GM13976 (cell line): ENCODE results near the gene SIGLEC1.

Experiments
- DNase-seq: peaks from one replicate; pipeline ENCODE4 v3.0.0; 2012; ENCODE audit warnings: low spot score
- in situ Hi-C: fragments of 300-500 bp; cut with MboI; formaldehyde crosslinking; loops from one replicate; pipeline ENCODE4 v1.12.0; 2022; ENCODE audit warnings: low sequenced_read_pairs, mixed read lengths, inconsistent platforms; ENCODE audit not compliant: unreplicated experiment
- TF ChIP-seq, protein P1 (sequence below): IDR thresholded peaks from 2 replicates; pipeline ENCODE4 v1.5.1; 2012; ENCODE audit warnings: borderline replicate concordance, mild to moderate bottlenecking; ENCODE audit not compliant: insufficient read depth; ENCODE audit errors: extremely low read depth, missing control alignments, control extremely low read depth

The SIGLEC1 gene

GRCh38 chr20:3733119-3733995 is 21.0 kb upstream of the SIGLEC1 start:
- in situ Hi-C loops: no loop called here
- TF ChIP-seq, protein P1, sequence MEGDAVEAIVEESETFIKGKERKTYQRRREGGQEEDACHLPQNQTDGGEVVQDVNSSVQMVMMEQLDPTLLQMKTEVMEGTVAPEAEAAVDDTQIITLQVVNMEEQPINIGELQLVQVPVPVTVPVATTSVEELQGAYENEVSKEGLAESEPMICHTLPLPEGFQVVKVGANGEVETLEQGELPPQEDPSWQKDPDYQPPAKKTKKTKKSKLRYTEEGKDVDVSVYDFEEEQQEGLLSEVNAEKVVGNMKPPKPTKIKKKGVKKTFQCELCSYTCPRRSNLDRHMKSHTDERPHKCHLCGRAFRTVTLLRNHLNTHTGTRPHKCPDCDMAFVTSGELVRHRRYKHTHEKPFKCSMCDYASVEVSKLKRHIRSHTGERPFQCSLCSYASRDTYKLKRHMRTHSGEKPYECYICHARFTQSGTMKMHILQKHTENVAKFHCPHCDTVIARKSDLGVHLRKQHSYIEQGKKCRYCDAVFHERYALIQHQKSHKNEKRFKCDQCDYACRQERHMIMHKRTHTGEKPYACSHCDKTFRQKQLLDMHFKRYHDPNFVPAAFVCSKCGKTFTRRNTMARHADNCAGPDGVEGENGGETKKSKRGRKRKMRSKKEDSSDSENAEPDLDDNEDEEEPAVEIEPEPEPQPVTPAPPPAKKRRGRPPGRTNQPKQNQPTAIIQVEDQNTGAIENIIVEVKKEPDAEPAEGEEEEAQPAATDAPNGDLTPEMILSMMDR: no peak
- DNase-seq: no peak

- DNase-seq: no peak
- TF ChIP-seq, protein P1: no peak
- in situ Hi-C loops: no loop called here
Measured at GRCh38 chr20:3732327-3733118, 20.1 kb upstream of the SIGLEC1 start, which contains the start of gene HSPA12B. Gene HSPA12B, plus strand, starts transcription at chr20:3732685. Its CDS starts 5,990 bp downstream, at chr20:3738675.

- TF ChIP-seq, protein P1: no peak
- in situ Hi-C loops: no loop called here
- DNase-seq: no peak
Measured at GRCh38 chr20:3731944-3732326, 19.5 kb upstream of the SIGLEC1 start.

DNA sequence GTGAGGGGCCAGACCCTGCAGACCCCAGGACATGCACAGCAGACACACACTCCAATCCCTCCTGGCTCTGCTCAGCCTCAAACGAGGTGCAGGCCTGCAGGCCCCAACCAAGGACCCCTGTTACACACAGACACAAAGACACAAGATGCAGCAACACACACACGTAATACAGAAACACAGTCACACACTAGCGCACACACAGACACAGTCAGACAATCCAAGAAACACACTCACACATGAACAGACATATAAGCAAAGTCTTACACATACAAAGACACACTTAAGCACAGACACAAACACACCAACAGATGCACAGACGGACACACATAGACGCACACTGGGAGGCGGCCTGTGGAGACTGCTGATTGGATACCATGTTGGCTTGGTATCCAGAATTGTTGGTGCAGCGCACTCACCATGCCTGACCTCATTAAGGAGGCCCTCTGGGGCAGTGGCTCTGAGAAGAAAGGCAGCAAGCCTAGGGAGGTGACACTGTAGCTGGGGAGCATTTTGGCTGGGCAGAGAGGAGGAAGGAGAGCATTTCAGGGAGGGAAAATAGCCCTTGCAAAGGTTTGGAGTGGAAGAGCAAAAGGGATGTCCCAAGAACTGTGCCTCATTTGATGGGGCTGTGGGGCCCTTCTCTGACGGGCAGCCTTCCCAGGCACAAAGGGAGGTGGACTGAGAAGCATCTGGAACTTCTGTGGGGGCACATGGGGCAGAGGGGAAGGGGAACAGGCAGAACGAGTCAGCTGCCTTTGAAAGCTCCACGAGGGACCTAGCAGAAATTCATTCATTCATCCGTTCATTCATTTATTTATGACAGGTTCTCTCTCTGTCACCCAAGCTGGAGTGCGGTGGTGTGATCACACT is 18.6 kb upstream of the SIGLEC1 start:
- TF ChIP-seq, protein P1: no peak
- in situ Hi-C loops: no loop called here
- no peak for DNase-seq

- TF ChIP-seq, protein P1: no peak
- DNase-seq: no peak
- in situ Hi-C loops: no loop called here
Measured at GRCh38 chr20:3729811-3730540, 17.6 kb upstream of the SIGLEC1 start.

- no peak for DNase-seq
- TF ChIP-seq, protein P1: no peak
- in situ Hi-C loops: no loop called here
Measured at GRCh38 chr20:3729378-3729777, 17.0 kb upstream of the SIGLEC1 start.
